Endodermal cell (in vitro differentiated cells): ENCODE data around the gene GAST. TPM values are rescaled to one million over a fixed set of nuclear protein-coding genes. Genes with fewer than 3 reads are reported as not detected.
"Not testable (repeated sequence)": the region's sequence is repeated elsewhere in the genome, so short reads cannot be mapped to it uniquely, and the experiment has no call there.

Source experiments
- DNase-seq: peaks from one replicate; pipeline ENCODE4 v3.0.0-alpha.2; 2017
- H3K27ac ChIP-seq: 2 replicates; pipeline ENCODE4 v1.5.1; 2013; ENCODE audit warnings: mild to moderate bottlenecking, low read depth, low read length, moderate library complexity
- H3K27me3 ChIP-seq: 2 replicates; pipeline ENCODE4 v1.6.1; 2013; ENCODE audit warnings: mild to moderate bottlenecking, low read length, moderate library complexity; ENCODE audit not compliant: insufficient read depth, control insufficient read depth, poor library complexity, severe bottlenecking
- H3K36me3 ChIP-seq: 2 replicates; pipeline ENCODE4 v1.7.0; 2013; ENCODE audit warnings: mild to moderate bottlenecking, low read length, moderate library complexity; ENCODE audit not compliant: control insufficient read depth, insufficient read depth
- H3K4me1 ChIP-seq: one replicate; pipeline ENCODE4 v1.7.0; 2013; ENCODE audit warnings: low read length; ENCODE audit not compliant: control insufficient read depth, insufficient read depth
- H3K4me3 ChIP-seq: 2 replicates; pipeline ENCODE4 v1.5.1; 2013; ENCODE audit warnings: mild to moderate bottlenecking, low read length, moderate library complexity
- H3K9ac ChIP-seq: 2 replicates; pipeline ENCODE4 v1.6.1; 2013; ENCODE audit warnings: mild to moderate bottlenecking, low read length, moderate library complexity; ENCODE audit not compliant: poor library complexity, severe bottlenecking; ENCODE audit errors: extremely low read depth
- H3K9me3 ChIP-seq: 2 replicates; pipeline ENCODE4 v1.6.1; 2013; ENCODE audit warnings: mild to moderate bottlenecking, low read length, moderate library complexity; ENCODE audit not compliant: control insufficient read depth
- H3K27ac Mint-ChIP-seq: 2 replicates; pipeline ENCODE4 v1.8.0; 2020; ENCODE audit warnings: mixed read lengths
- H3K27me3 Mint-ChIP-seq: 2 replicates; pipeline ENCODE4 v1.8.0; 2021; ENCODE audit warnings: mild to moderate bottlenecking, mixed read lengths; ENCODE audit not compliant: insufficient read depth
- H3K36me3 Mint-ChIP-seq: 2 replicates; pipeline ENCODE4 v1.8.0; 2020; ENCODE audit warnings: low read depth, mixed read lengths
- H3K4me1 Mint-ChIP-seq: 2 replicates; pipeline ENCODE4 v1.8.0; 2020; ENCODE audit warnings: mixed read lengths
- H3K4me3 Mint-ChIP-seq: 2 replicates; pipeline ENCODE4 v1.8.0; 2020; ENCODE audit warnings: mild to moderate bottlenecking, moderate library complexity, mixed read lengths
- H3K9me3 Mint-ChIP-seq: 2 replicates; pipeline ENCODE4 v1.8.0; 2020; ENCODE audit warnings: mild to moderate bottlenecking, mixed read lengths
- WGBS, 2 experiments: methylation state at CpG; one replicate each; pipeline versions ENCODE4 v1.1.5 to v1.1.7; 2013; ENCODE audit warnings: missing lambda C conversion rate in 2 of 2, mixed read lengths in 1 of 2; ENCODE audit not compliant: insufficient coverage in 1 of 2, insufficient read length in 1 of 2; 5-methylcytosine and 5-hydroxymethylcytosine counted together
- total RNA-seq, 2 donors: library from RNA; stranded (reverse); fragmentation: NEBNext Ultra II Directional in 1 of 2; extraction: Animal tissue kit (Norgen Biotek cat#: 25700) in 1 of 2; gene quantifications; 2 replicates in 1 of 2; 3 replicates in 1 of 2; pipeline ENCODE4 v1.2.1, GENCODE V29; 2021
- TF ChIP-seq, protein P1 (sequence below): fragments of 200-600 bp; sonication (generic); conservative IDR thresholded peaks from 2 replicates; pipeline ENCODE4 v1.5.0; 2021; ENCODE audit warnings: antibody characterized with exemption, mild to moderate bottlenecking

The GAST gene
- total RNA-seq, 2 donors from 2014 or later = not detected

DNA sequence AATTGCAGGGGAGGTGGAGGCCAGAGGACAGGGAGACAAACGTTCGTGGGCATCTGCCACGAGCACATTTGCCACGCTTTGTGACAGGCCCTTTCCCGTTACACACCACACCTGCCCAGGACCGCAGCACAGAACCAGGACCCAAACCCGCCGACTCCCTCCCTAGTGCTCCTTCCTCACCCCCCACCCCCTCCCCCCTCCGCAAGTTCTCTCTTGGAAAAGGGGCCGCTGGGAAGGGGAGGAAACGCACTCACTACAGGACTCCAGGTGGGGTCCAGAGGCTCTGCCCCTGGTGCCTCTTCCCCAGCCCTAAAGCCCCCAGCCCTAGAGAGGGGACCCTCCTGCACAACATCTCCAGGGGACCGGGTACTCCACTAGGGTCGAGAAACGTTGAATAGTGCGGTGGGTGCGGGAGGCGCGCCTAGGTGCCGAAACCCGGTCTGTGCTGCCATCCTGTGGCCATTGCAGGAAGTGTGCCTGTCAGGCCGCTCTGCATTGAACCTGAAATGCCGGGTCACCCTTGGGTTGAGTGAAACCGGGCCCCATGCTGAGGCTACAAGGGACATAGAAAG, 45.3 kb upstream of the GAST start:
- Mint-ChIP-seq H3K27me3 (peaks cover 36% of the 10 kb centered on the region), H3K36me3 (no peaks in the 10 kb centered on the region), H3K4me1 (peaks cover 15% of the 10 kb centered on the region), H3K9me3 (no peaks in the 10 kb centered on the region), H3K27ac (peak overlapping the region; percentile 35), H3K4me3 (peak overlapping the region; percentile 60)
- no peaks in the 10 kb centered on the region for H3K9me3 ChIP-seq
- H3K9ac ChIP-seq = no peak overlapping the region
- H3K4me1 ChIP-seq = no peaks in the 10 kb centered on the region
- 3 to 5% methylated on average over 16 to 23 of the region's 23 CpGs for WGBS, 2 experiments
- H3K4me3 ChIP-seq = peak overlapping the region; percentile 75
- H3K27me3 ChIP-seq = peaks cover 23% of the 10 kb centered on the region
- peak; percentile 98 for DNase-seq
- H3K27ac ChIP-seq = no peak overlapping the region
- TF ChIP-seq, protein P1, sequence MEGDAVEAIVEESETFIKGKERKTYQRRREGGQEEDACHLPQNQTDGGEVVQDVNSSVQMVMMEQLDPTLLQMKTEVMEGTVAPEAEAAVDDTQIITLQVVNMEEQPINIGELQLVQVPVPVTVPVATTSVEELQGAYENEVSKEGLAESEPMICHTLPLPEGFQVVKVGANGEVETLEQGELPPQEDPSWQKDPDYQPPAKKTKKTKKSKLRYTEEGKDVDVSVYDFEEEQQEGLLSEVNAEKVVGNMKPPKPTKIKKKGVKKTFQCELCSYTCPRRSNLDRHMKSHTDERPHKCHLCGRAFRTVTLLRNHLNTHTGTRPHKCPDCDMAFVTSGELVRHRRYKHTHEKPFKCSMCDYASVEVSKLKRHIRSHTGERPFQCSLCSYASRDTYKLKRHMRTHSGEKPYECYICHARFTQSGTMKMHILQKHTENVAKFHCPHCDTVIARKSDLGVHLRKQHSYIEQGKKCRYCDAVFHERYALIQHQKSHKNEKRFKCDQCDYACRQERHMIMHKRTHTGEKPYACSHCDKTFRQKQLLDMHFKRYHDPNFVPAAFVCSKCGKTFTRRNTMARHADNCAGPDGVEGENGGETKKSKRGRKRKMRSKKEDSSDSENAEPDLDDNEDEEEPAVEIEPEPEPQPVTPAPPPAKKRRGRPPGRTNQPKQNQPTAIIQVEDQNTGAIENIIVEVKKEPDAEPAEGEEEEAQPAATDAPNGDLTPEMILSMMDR = peak; percentile 95
- H3K36me3 ChIP-seq = no peaks in the 10 kb centered on the region

DNA sequence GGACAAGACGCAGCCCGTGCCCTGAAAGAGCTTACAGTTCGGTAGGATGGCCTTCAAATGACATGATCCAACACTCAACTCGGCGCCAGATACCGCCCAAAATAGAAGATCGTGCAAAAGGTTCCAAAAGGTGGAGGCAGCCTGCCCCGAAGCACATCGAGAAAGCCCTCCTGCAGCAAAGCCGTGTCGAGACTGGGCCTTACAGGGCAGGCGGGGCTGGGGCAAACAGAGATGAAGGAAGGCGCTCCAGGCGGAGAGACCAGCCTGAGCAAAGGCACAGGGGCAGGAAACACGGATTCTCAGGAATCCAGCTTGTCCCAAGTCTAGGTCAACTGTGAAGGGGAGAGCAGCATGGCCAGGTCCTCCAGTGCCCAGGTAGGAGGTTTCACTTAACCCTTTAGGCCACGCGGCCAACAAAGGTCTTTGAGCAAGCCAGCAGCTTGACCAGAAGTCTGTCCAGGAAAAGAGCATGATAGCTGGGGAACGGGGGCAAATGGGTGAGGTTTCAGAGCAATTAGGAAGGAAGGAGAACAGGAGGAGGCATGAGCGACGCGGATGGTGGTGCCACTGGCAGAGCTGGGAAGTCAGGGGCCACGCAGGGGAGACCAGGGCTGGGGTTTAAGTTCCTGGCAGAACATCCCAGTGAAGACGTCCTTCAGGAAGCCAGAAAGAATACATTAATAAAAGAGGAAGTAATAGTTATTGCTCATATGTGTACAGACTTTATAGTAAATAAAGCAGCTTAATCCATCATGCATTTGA, 44.7 kb upstream of the GAST start:
- no peaks in the 10 kb centered on the region for H3K4me1 ChIP-seq
- no peak overlapping the region for H3K27ac ChIP-seq
- peak overlapping the region; percentile 35 for H3K27ac Mint-ChIP-seq
- H3K27me3 Mint-ChIP-seq = peaks cover 36% of the 10 kb centered on the region
- no peaks in the 10 kb centered on the region for H3K9me3 Mint-ChIP-seq
- TF ChIP-seq, protein P1 = peak; percentile 18
- H3K4me3 Mint-ChIP-seq = peak overlapping the region; percentile 60
- no peak overlapping the region for H3K4me3 ChIP-seq
- no peaks in the 10 kb centered on the region for H3K36me3 Mint-ChIP-seq
- no peaks in the 10 kb centered on the region for H3K36me3 ChIP-seq
- H3K4me1 Mint-ChIP-seq = peaks cover 15% of the 10 kb centered on the region
- no peaks in the 10 kb centered on the region for H3K9me3 ChIP-seq
- WGBS, 2 experiments = 62 to 65% methylated on average over 21 to 23 of the region's 23 CpGs
- no peak overlapping the region for H3K9ac ChIP-seq
- H3K27me3 ChIP-seq = peaks cover 23% of the 10 kb centered on the region
- DNase-seq = no peak

DNA sequence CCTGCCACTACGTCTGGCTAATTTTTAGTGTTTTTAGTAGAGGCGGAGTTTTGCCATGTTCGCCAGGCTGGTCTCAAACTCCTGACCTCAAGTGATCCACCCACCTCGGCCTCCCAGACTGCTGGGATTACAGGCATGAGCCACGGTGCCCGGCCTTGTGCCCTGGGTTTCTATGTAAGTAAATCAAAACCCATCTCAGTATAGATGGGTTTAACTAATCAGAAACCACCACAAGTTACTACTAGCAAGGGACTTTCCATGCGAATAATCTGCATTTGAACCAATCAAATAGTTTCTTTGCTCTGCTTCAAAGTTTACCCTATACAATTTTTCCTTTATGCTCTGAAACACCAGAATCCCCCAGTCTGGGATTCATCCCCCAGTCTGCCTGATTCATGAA, 40.0 kb upstream of the GAST start:
- Mint-ChIP-seq H3K36me3 (no peaks in the 10 kb centered on the region), H3K4me3 (no peak overlapping the region)
- WGBS, 2 experiments = 89 to 92% methylated on average over 4 to 7 of the region's 7 CpGs

DNA sequence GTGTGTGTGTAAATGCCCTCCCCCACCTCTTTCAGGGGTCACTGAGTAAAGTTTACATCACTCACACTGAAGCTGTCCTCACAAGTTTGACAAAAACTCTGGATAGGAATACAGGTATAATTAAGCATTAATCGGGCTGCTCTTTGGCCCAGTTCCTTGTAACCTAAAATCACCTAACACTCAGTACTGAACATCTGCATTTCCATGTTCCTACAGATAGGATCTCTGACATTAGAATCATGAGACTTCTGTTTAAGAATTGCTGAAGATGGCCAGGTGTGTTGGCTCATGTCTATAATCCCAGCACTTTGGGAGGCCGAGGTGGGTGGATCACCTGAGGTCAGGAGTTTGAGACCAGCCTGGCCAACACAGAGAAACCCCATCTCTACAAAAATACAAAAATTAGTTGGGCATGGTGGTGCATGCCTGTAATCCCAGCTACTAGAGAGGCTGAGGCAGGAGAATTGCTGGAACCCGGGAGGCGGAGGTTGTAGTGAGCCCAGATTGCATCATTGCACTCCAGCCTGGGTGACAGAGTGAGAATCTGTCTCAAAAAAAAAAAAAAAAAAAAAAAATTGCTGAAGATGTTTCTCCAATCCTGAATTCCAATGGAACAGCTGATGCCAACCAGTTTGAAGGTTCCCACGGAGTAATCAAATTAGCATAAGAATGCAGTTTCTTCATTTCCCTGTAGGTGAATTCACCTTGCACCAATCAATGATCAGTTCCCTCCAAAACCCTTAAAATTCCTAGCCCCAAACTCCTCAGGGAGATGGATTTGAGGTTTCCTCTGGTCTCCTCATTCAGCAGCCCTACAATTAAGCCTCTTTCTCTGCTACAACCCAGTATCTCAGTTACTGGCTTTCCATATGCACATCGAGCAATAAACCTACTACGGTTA, 36.7 kb upstream of the GAST start:
- H3K9me3 Mint-ChIP-seq, H3K36me3 Mint-ChIP-seq, H3K4me1 ChIP-seq, H3K27me3 ChIP-seq, H3K27me3 Mint-ChIP-seq, H3K36me3 ChIP-seq, H3K4me3 ChIP-seq, H3K27ac ChIP-seq, H3K9me3 ChIP-seq, H3K9ac ChIP-seq: not testable (repeated sequence)
- DNase-seq = peak; percentile 65
- H3K4me1 Mint-ChIP-seq = peaks cover 27% of the 10 kb centered on the region
- peak overlapping the region; percentile 76 for H3K27ac Mint-ChIP-seq
- H3K4me3 Mint-ChIP-seq = peak overlapping the region; percentile 20
- 76 to 84% methylated on average over 3 to 7 of the region's 7 CpGs for WGBS, 2 experiments

More for the DNA sequence above, 40.0 kb upstream of the GAST start:
- Histone ChIP-seq H3K36me3 (no peaks in the 10 kb centered on the region), H3K9me3 (no peaks in the 10 kb centered on the region), H3K9ac (no peak overlapping the region), H3K4me1 (peaks cover 2% of the 10 kb centered on the region), H3K27me3 (peaks cover 6% of the 10 kb centered on the region), H3K27ac (no peak overlapping the region), H3K4me3 (no peak overlapping the region)
- TF ChIP-seq, protein P1 = no peak
- Mint-ChIP-seq H3K27me3 (peaks cover 9% of the 10 kb centered on the region), H3K4me1 (peaks cover 19% of the 10 kb centered on the region), H3K9me3 (peaks cover 3% of the 10 kb centered on the region), H3K27ac (no peak overlapping the region)
- peak; percentile 33 for DNase-seq
